ENCODE results near the gene CLDN14.

Gene CLDN14

GRCh38 chr21:36419241-36419640 is 60.7 kb downstream of the CLDN14 start:
- no peak overlapping the region for H3K9ac ChIP-seq (ENCODE audit: insufficient read length, low read depth)
- DNase-seq (ENCODE audit: low read depth, low spot score), result no peak

GRCh38 chr21:36415375-36415774 is 64.5 kb downstream of the CLDN14 start:
- no peaks in the 10 kb centered on the region for H3K9me3 ChIP-seq (ENCODE audit: insufficient read depth, low read length)
- TF ChIP-seq SUZ12 (IDR thresholded peaks at IDR 0.05; ENCODE audit: extremely low read depth, insufficient read depth, insufficient read length) (no peak), ZNF274 (IDR thresholded peaks at IDR 0.05; ENCODE audit: low read depth, low read length) (no peak)
- no peak overlapping the region for H3K9ac ChIP-seq (ENCODE audit: insufficient read length, low read depth)
- peaks cover 72% of the 10 kb centered on the region for H3K36me3 ChIP-seq (ENCODE audit: insufficient read depth, insufficient read length, low read length)
- no peak overlapping the region for H3K4me3 ChIP-seq (ENCODE audit: insufficient read length, low read depth)
- H3K27me3 ChIP-seq (ENCODE audit: insufficient read depth, insufficient read length), result no peaks in the 10 kb centered on the region
- no peak for DNase-seq (ENCODE audit: low read depth, low spot score)
- H3K4me1 ChIP-seq (ENCODE audit: insufficient read depth, insufficient read length), result peaks cover 6% of the 10 kb centered on the region

More at GRCh38 chr21:36419241-36419640, 60.7 kb downstream of the CLDN14 start:
- no peak for TF ChIP-seq SUZ12 (IDR thresholded peaks at IDR 0.05; ENCODE audit: extremely low read depth, insufficient read depth, insufficient read length)
- Histone ChIP-seq H3K36me3 (ENCODE audit: insufficient read depth, insufficient read length, low read length) (peaks cover 39% of the 10 kb centered on the region), H3K27me3 (ENCODE audit: insufficient read depth, insufficient read length) (no peaks in the 10 kb centered on the region), H3K4me3 (ENCODE audit: insufficient read length, low read depth) (no peak overlapping the region), H3K4me1 (ENCODE audit: insufficient read depth, insufficient read length) (peaks cover 20% of the 10 kb centered on the region), H3K9me3 (ENCODE audit: insufficient read depth, low read length) (no peaks in the 10 kb centered on the region)

- no peaks in the 10 kb centered on the region for H3K9me3 ChIP-seq (ENCODE audit: insufficient read depth, low read length)
- no peak overlapping the region for H3K9ac ChIP-seq (ENCODE audit: insufficient read length, low read depth)
- peaks cover 72% of the 10 kb centered on the region for H3K36me3 ChIP-seq (ENCODE audit: insufficient read depth, insufficient read length, low read length)
- H3K4me3 ChIP-seq (ENCODE audit: insufficient read length, low read depth), result no peak overlapping the region
- no peaks in the 10 kb centered on the region for H3K27me3 ChIP-seq (ENCODE audit: insufficient read depth, insufficient read length)
- H3K4me1 ChIP-seq (ENCODE audit: insufficient read depth, insufficient read length), result peaks cover 6% of the 10 kb centered on the region
- TF ChIP-seq SUZ12 (IDR thresholded peaks at IDR 0.05; ENCODE audit: extremely low read depth, insufficient read depth, insufficient read length) (no peak), YY1 (IDR thresholded peaks at IDR 0.05; ENCODE audit: insufficient read depth, insufficient read length) (no peak), ZNF274 (IDR thresholded peaks at IDR 0.05; ENCODE audit: low read depth, low read length) (no peak)
- DNase-seq (ENCODE audit: low read depth, low spot score), result no peak
Measured at GRCh38 chr21:36412916-36413315, 67.0 kb downstream of the CLDN14 start.

- H3K4me3 ChIP-seq (ENCODE audit: insufficient read length, low read depth), result no peak overlapping the region
- no peak for TF ChIP-seq ZNF274 (IDR thresholded peaks at IDR 0.05; ENCODE audit: low read depth, low read length)
- no peak for TF ChIP-seq SUZ12 (IDR thresholded peaks at IDR 0.05; ENCODE audit: extremely low read depth, insufficient read depth, insufficient read length)
- no peak for TF ChIP-seq YY1 (IDR thresholded peaks at IDR 0.05; ENCODE audit: insufficient read depth, insufficient read length)
- no peak overlapping the region for H3K9ac ChIP-seq (ENCODE audit: insufficient read length, low read depth)
- H3K27me3 ChIP-seq (ENCODE audit: insufficient read depth, insufficient read length), result no peaks in the 10 kb centered on the region
- DNase-seq (ENCODE audit: low read depth, low spot score), result no peak
- H3K36me3 ChIP-seq (ENCODE audit: insufficient read depth, insufficient read length, low read length), result peaks cover 68% of the 10 kb centered on the region
- H3K9me3 ChIP-seq (ENCODE audit: insufficient read depth, low read length), result no peaks in the 10 kb centered on the region
- H3K4me1 ChIP-seq (ENCODE audit: insufficient read depth, insufficient read length), result peaks cover 6% of the 10 kb centered on the region
Measured at GRCh38 chr21:36411301-36411700, 68.6 kb downstream of the CLDN14 start.
